GM10266 (cell line): ENCODE measurements around the gene NEK7.

Source experiments
- DNase-seq: peaks from one replicate; pipeline ENCODE4 v3.0.0; 2012; ENCODE audit errors: extremely low spot score
- CTCF ChIP-seq: IDR thresholded peaks from 2 replicates; pipeline ENCODE4 v1.5.1; 2012; ENCODE audit warnings: mild to moderate bottlenecking, low read depth; ENCODE audit not compliant: control insufficient read depth, insufficient read depth; ENCODE audit errors: missing control alignments

NEK7 gene

GRCh38 chr1:198287916-198288315 lies 131.1 kb downstream of the NEK7 start:
- TF ChIP-seq CTCF, result no peak
- DNase-seq, result no peak

- TF ChIP-seq CTCF, result no peak
- DNase-seq, result no peak
Measured at GRCh38 chr1:198290089-198290683, 133.4 kb downstream of the NEK7 start.

GRCh38 chr1:198291036-198291435 lies 134.2 kb downstream of the NEK7 start:
- TF ChIP-seq CTCF, result no peak
- DNase-seq, result no peak

- DNase-seq, result no peak
- no peak for TF ChIP-seq CTCF
Measured at GRCh38 chr1:198291924-198292323, 135.1 kb downstream of the NEK7 start.

- TF ChIP-seq CTCF, result no peak
- DNase-seq, result no peak
Measured at GRCh38 chr1:198295225-198295624, 138.4 kb downstream of the NEK7 start.

- no peak for DNase-seq
- TF ChIP-seq CTCF, result no peak
Measured at GRCh38 chr1:198295971-198296370, 139.2 kb downstream of the NEK7 start.

- DNase-seq, result no peak
- TF ChIP-seq CTCF, result no peak
Measured at GRCh38 chr1:198297281-198297680, 140.5 kb downstream of the NEK7 start.
